Hepatocyte (in vitro differentiated cells): ENCODE data around the gene C19orf47.

Source experiments
- EZH2 ChIP-seq: fragments of 200-600 bp; sonication (generic); IDR thresholded peaks from 2 replicates; pipeline ENCODE4 v1.6.1; 2016; ENCODE audit warnings: antibody characterized with exemption, mild to moderate bottlenecking, borderline replicate concordance
- TF ChIP-seq, protein P1 (sequence below): fragments of 200-600 bp; sonication (generic); IDR thresholded peaks from 2 replicates; pipeline ENCODE4 v1.5.1; 2016; ENCODE audit warnings: antibody characterized with exemption, mild to moderate bottlenecking; ENCODE audit not compliant: poor library complexity

DNA sequence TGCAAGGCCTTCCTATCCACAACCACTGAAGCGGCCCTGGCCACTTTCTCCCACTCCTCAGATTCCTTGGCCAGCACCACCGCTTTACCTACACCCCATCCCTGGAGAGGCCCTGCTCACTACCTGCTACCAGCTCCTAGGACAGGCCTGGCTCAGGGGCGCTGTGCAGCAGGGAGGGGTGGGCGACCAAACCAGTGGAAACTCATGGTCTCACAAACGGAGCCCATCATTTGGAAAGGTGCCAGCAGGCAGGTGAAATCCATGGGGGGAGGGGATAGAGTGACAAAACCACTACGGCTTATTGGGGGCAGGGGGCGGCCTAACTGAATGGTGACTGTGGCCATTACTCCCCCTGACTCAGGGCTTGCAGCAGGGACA lies 27.6 kb downstream of the C19orf47 start:
- TF ChIP-seq, protein P1, sequence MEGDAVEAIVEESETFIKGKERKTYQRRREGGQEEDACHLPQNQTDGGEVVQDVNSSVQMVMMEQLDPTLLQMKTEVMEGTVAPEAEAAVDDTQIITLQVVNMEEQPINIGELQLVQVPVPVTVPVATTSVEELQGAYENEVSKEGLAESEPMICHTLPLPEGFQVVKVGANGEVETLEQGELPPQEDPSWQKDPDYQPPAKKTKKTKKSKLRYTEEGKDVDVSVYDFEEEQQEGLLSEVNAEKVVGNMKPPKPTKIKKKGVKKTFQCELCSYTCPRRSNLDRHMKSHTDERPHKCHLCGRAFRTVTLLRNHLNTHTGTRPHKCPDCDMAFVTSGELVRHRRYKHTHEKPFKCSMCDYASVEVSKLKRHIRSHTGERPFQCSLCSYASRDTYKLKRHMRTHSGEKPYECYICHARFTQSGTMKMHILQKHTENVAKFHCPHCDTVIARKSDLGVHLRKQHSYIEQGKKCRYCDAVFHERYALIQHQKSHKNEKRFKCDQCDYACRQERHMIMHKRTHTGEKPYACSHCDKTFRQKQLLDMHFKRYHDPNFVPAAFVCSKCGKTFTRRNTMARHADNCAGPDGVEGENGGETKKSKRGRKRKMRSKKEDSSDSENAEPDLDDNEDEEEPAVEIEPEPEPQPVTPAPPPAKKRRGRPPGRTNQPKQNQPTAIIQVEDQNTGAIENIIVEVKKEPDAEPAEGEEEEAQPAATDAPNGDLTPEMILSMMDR: no peak
- TF ChIP-seq EZH2: no peak
